Keratinocyte (primary cell): ENCODE data around the gene PTPRN2.

ENCODE experiments used
- CTCF ChIP-seq, 3 experiments: IDR thresholded peaks in 1 of 3; conservative IDR thresholded peaks in 1 of 3; optimal IDR thresholded peaks in 1 of 3; 2 replicates in 2 of 3; 3 replicates in 1 of 3; pipeline versions ENCODE3 to v1.5.1; 2011; ENCODE audit warnings: low read length in 3 of 3, mild to moderate bottlenecking in 3 of 3, moderate library complexity in 2 of 3, control low read depth in 1 of 3, inconsistent platforms in 1 of 3; ENCODE audit not compliant: insufficient read depth in 2 of 3; ENCODE audit errors: extremely low read depth in 1 of 3
- EZH2 ChIP-seq: IDR thresholded peaks from one replicate; pipeline ENCODE4 v1.6.1; 2012; ENCODE audit warnings: inconsistent platforms, mild to moderate bottlenecking, low read length, moderate library complexity

GRCh38 chr7:158583143-158583542, 4.5 kb downstream of the PTPRN2 start:
- TF ChIP-seq CTCF (optimal IDR thresholded peaks at IDR 0.05 in 1 of 3, IDR thresholded peaks at IDR 0.05 in 1 of 3, conservative IDR thresholded peaks at IDR 0.05 in 1 of 3; ENCODE audit: extremely low read depth in 1 of 3, insufficient read depth in 2 of 3, low read length in 3 of 3) (no peak), EZH2 (no peak)
